ENCODE data around the gene C16orf89. TPM values are rescaled to one million over a fixed set of nuclear protein-coding genes. Genes with fewer than 3 reads are reported as not detected.
"Not testable (repeated sequence)": the region's sequence is repeated elsewhere in the genome, so short reads cannot be mapped to it uniquely, and the experiment has no call there.

C16orf89 gene
- total RNA-seq, 2 donors from 2014 or later = not detected

GRCh38 chr16:5075637-5076036 is 9.9 kb upstream of the C16orf89 start:
- Mint-ChIP-seq H3K4me3 (no peak overlapping the region), H3K36me3 (peaks cover 5% of the 10 kb centered on the region), H3K4me1 (ENCODE audit: low read depth in 2 of 2) (peaks cover 23 to 26% of the 10 kb centered on the region in 2 donors), H3K27ac (peak overlapping the region in 1 of 2 donors; percentile 11), H3K9me3 (no peaks in the 10 kb centered on the region), H3K27me3 (no peaks in the 10 kb centered on the region)
- ATAC-seq (no peak), DNase-seq (ENCODE audit: low spot score) (no peak)

- not testable (repeated sequence) for H3K4me3 Mint-ChIP-seq; DNase-seq (ENCODE audit: low spot score); H3K27ac Mint-ChIP-seq; H3K27me3 Mint-ChIP-seq; H3K36me3 Mint-ChIP-seq; H3K9me3 Mint-ChIP-seq; ATAC-seq
- H3K4me1 Mint-ChIP-seq (ENCODE audit: low read depth in 2 of 2) = peaks cover 23 to 26% of the 10 kb centered on the region in 2 donors
Measured at GRCh38 chr16:5073771-5074170, 8.0 kb upstream of the C16orf89 start.

- Mint-ChIP-seq H3K36me3 (peaks cover 5% of the 10 kb centered on the region), H3K27ac (peak overlapping the region; percentile 30 to 99), H3K4me3 (peak overlapping the region; percentile 91), H3K4me1 (ENCODE audit: low read depth in 2 of 2) (peaks cover 23 to 26% of the 10 kb centered on the region in 2 donors), H3K27me3 (no peaks in the 10 kb centered on the region), H3K9me3 (no peaks in the 10 kb centered on the region)
- ATAC-seq (no peak), DNase-seq (ENCODE audit: low spot score) (no peak)
Measured at GRCh38 chr16:5073279-5073629, 7.5 kb upstream of the C16orf89 start.

- ATAC-seq (no peak), DNase-seq (ENCODE audit: low spot score) (no peak)
- Mint-ChIP-seq H3K9me3 (no peaks in the 10 kb centered on the region), H3K36me3 (peaks cover 5% of the 10 kb centered on the region), H3K27me3 (no peaks in the 10 kb centered on the region), H3K4me3 (peak overlapping the region; percentile 91), H3K27ac (peak overlapping the region; percentile 99), H3K4me1 (ENCODE audit: low read depth in 2 of 2) (peaks cover 23 to 26% of the 10 kb centered on the region in 2 donors)
Measured at GRCh38 chr16:5072334-5073278, 6.8 kb upstream of the C16orf89 start.

- peaks cover 23 to 26% of the 10 kb centered on the region in 2 donors for H3K4me1 Mint-ChIP-seq (ENCODE audit: low read depth in 2 of 2)
- peaks cover 5% of the 10 kb centered on the region for H3K36me3 Mint-ChIP-seq
- H3K4me3 Mint-ChIP-seq = peak within 1 kb of the TSS; percentile 91
- H3K27ac Mint-ChIP-seq = peak within 1 kb of the TSS; percentile 99
- peak; percentile 90 to 94 for ATAC-seq
- DNase-seq (ENCODE audit: low spot score) = peak; percentile 92
- no peaks in the 10 kb centered on the region for H3K27me3 Mint-ChIP-seq
- no peaks in the 10 kb centered on the region for H3K9me3 Mint-ChIP-seq
Measured at GRCh38 chr16:5071681-5072333, 6.1 kb upstream of the C16orf89 start, which contains the start of gene ALG1. Gene ALG1, plus strand, starts transcription at chr16:5071843. Its CDS starts 7 bp downstream, at chr16:5071850.

- Mint-ChIP-seq H3K4me1 (ENCODE audit: low read depth in 2 of 2) (peaks cover 23 to 26% of the 10 kb centered on the region in 2 donors), H3K36me3 (peaks cover 5% of the 10 kb centered on the region), H3K27me3 (no peaks in the 10 kb centered on the region), H3K4me3 (peak overlapping the region; percentile 91), H3K27ac (peak overlapping the region; percentile 99), H3K9me3 (no peaks in the 10 kb centered on the region)
- ATAC-seq (no peak), DNase-seq (ENCODE audit: low spot score) (no peak)
Measured at GRCh38 chr16:5071341-5071680, 5.6 kb upstream of the C16orf89 start.

GRCh38 chr16:5070431-5071186 is 4.9 kb upstream of the C16orf89 start:
- Mint-ChIP-seq H3K9me3 (no peaks in the 10 kb centered on the region), H3K27me3 (no peaks in the 10 kb centered on the region), H3K36me3 (peaks cover 5% of the 10 kb centered on the region), H3K27ac (peak overlapping the region; percentile 99), H3K4me3 (peak overlapping the region; percentile 91), H3K4me1 (ENCODE audit: low read depth in 2 of 2) (peaks cover 23 to 24% of the 10 kb centered on the region in 2 donors)
- DNase-seq (ENCODE audit: low spot score) (no peak), ATAC-seq (no peak)

- no peak for DNase-seq (ENCODE audit: low spot score)
- Mint-ChIP-seq H3K27me3 (no peaks in the 10 kb centered on the region), H3K27ac (peak overlapping the region; percentile 99), H3K9me3 (no peaks in the 10 kb centered on the region), H3K4me3 (no peak overlapping the region), H3K4me1 (ENCODE audit: low read depth in 2 of 2) (peaks cover 21 to 23% of the 10 kb centered on the region in 2 donors), H3K36me3 (no peaks in the 10 kb centered on the region)
- ATAC-seq = no peak
Measured at GRCh38 chr16:5069854-5070253, 4.1 kb upstream of the C16orf89 start.

GRCh38 chr16:5069048-5069447 is 3.3 kb upstream of the C16orf89 start:
- DNase-seq (ENCODE audit: low spot score) = no peak
- ATAC-seq = no peak
- Mint-ChIP-seq H3K4me1 (ENCODE audit: low read depth in 2 of 2) (peaks cover 21 to 23% of the 10 kb centered on the region in 2 donors), H3K9me3 (no peaks in the 10 kb centered on the region), H3K27ac (no peak overlapping the region), H3K27me3 (no peaks in the 10 kb centered on the region), H3K36me3 (no peaks in the 10 kb centered on the region), H3K4me3 (no peak overlapping the region)

GRCh38 chr16:5066511-5066910 is 755 bp upstream of the C16orf89 start:
- Mint-ChIP-seq H3K4me1 (ENCODE audit: low read depth in 2 of 2) (peaks cover 6 to 7% of the 10 kb centered on the region in 2 donors), H3K27ac (no peak overlapping the region), H3K27me3 (peaks cover 0 to 7% of the 10 kb centered on the region in 2 donors), H3K9me3 (no peaks in the 10 kb centered on the region), H3K36me3 (no peaks in the 10 kb centered on the region), H3K4me3 (no peak overlapping the region)
- DNase-seq (ENCODE audit: low spot score) (no peak), ATAC-seq (no peak)

GRCh38 chr16:5065326-5065725 is 430 bp downstream of the C16orf89 start:
- no peak overlapping the region for H3K27ac Mint-ChIP-seq
- no peaks in the 10 kb centered on the region for H3K36me3 Mint-ChIP-seq
- no peak overlapping the region for H3K4me3 Mint-ChIP-seq
- DNase-seq (ENCODE audit: low spot score) = no peak
- peaks cover 0 to 7% of the 10 kb centered on the region in 2 donors for H3K27me3 Mint-ChIP-seq
- no peaks in the 10 kb centered on the region for H3K9me3 Mint-ChIP-seq
- ATAC-seq = no peak
- no peaks in the 10 kb centered on the region for H3K4me1 Mint-ChIP-seq (ENCODE audit: low read depth in 2 of 2)

GRCh38 chr16:5064915-5065314 is 841 bp downstream of the C16orf89 start:
- Mint-ChIP-seq H3K36me3 (no peaks in the 10 kb centered on the region), H3K27me3 (peaks cover 0 to 7% of the 10 kb centered on the region in 2 donors), H3K4me1 (ENCODE audit: low read depth in 2 of 2) (no peaks in the 10 kb centered on the region), H3K27ac (no peak overlapping the region), H3K9me3 (no peaks in the 10 kb centered on the region), H3K4me3 (no peak overlapping the region)
- no peak for ATAC-seq
- DNase-seq (ENCODE audit: low spot score) = no peak

- Mint-ChIP-seq H3K27me3 (peaks cover 0 to 7% of the 10 kb centered on the region in 2 donors), H3K36me3 (no peaks in the 10 kb centered on the region), H3K9me3 (no peaks in the 10 kb centered on the region), H3K4me3 (no peak overlapping the region), H3K4me1 (ENCODE audit: low read depth in 2 of 2) (no peaks in the 10 kb centered on the region), H3K27ac (no peak overlapping the region)
- DNase-seq (ENCODE audit: low spot score) (no peak), ATAC-seq (no peak)
Measured at GRCh38 chr16:5062790-5063765, 2.7 kb downstream of the C16orf89 start.

Measured in natural killer cell treated with Interleukin-12 subunit alpha and Interleukin-12 subunit beta and Interleukin-15 and Interleukin-18, amount 100 ng/mL, for 72 hours (primary cell).